Suprapubic skin (tissue), 3 donors: ENCODE results near the gene MRPL27.

Experiments
- CTCF ChIP-seq, 2 donors: fragments of 200-600 bp in 1 of 2; fragments of 450-650 bp in 1 of 2; sonication (generic) in 1 of 2; IDR thresholded peaks; one replicate each; pipeline ENCODE4 v1.5.1; 2016 to 2019; ENCODE audit warnings: antibody characterized with exemption in 2 of 2, mild to moderate bottlenecking in 1 of 2, moderate library complexity in 1 of 2
- POLR2A ChIP-seq, 2 donors: fragments of 450-650 bp; IDR thresholded peaks; one replicate each; pipeline ENCODE4 v1.6.1; 2017; ENCODE audit warnings: antibody characterized with exemption in 2 of 2, mild to moderate bottlenecking in 2 of 2, moderate library complexity in 2 of 2

- TF ChIP-seq POLR2A (IDR thresholded peaks at IDR 0.05): no peak
- TF ChIP-seq CTCF (IDR thresholded peaks at IDR 0.05): no peak
These were observed 13.8 kb downstream of the MRPL27 start for GRCh38 chr17:50359005-50359699.
